Mucosa of gallbladder (tissue), 1 donor: ENCODE measurements around the gene CPEB3. TPM values are rescaled to one million over a fixed set of nuclear protein-coding genes. Genes with fewer than 3 reads are reported as not detected.
"Not testable (repeated sequence)": the region's sequence is repeated elsewhere in the genome, so short reads cannot be mapped to it uniquely, and the experiment has no call there.

Experiments used
- DNase-seq: peaks from one replicate; pipeline ENCODE4 v3.0.0-alpha.2; 2020; ENCODE audit warnings: low spot score
- total RNA-seq: library from RNA; stranded (reverse); gene quantifications from one replicate; pipeline ENCODE4 v1.2.1, GENCODE V29; 2021
- donor health status: DM: no; HTN: no; CAD: no.

CPEB3 gene
- total RNA-seq, 1 donor from 2014 or later, result 9.7 TPM

- no peak for DNase-seq
Observed at GRCh38 chr10:92267343-92267742, 23.5 kb downstream of the CPEB3 start.

GRCh38 chr10:92265687-92266258, 25.1 kb downstream of the CPEB3 start:
- DNase-seq, result no peak

GRCh38 chr10:92264249-92264648, 26.6 kb downstream of the CPEB3 start:
- DNase-seq, result no peak

- no peak for DNase-seq
Observed at GRCh38 chr10:92263396-92263795, 27.5 kb downstream of the CPEB3 start.

GRCh38 chr10:92248566-92248965, 42.3 kb downstream of the CPEB3 start:
- DNase-seq, result no peak

- no peak for DNase-seq
Observed at GRCh38 chr10:92244796-92245195, 46.1 kb downstream of the CPEB3 start.

GRCh38 chr10:92242910-92243671, 47.8 kb downstream of the CPEB3 start:
- DNase-seq, result peak; percentile 60

GRCh38 chr10:92242380-92242779, 48.5 kb downstream of the CPEB3 start:
- no peak for DNase-seq

- DNase-seq, result no peak
Observed at GRCh38 chr10:92241501-92241900, 49.4 kb downstream of the CPEB3 start.

- DNase-seq, result no peak
Observed at GRCh38 chr10:92241158-92241500, 49.7 kb downstream of the CPEB3 start.

- DNase-seq, result peak; percentile 78
Observed at GRCh38 chr10:92240289-92241157, 50.4 kb downstream of the CPEB3 start.

GRCh38 chr10:92239600-92240288, 51.1 kb downstream of the CPEB3 start:
- DNase-seq, result peak; percentile 23

GRCh38 chr10:92239151-92239599, 51.7 kb downstream of the CPEB3 start:
- no peak for DNase-seq

- DNase-seq, result peak; percentile 16
Observed at GRCh38 chr10:92238586-92239098, 52.2 kb downstream of the CPEB3 start.

- DNase-seq, result no peak
Observed at GRCh38 chr10:92238054-92238585, 52.8 kb downstream of the CPEB3 start.

- DNase-seq, result no peak
Observed at GRCh38 chr10:92231196-92231595, 59.7 kb downstream of the CPEB3 start.

GRCh38 chr10:92222603-92223262, 68.1 kb downstream of the CPEB3 start:
- DNase-seq, result no peak

- no peak for DNase-seq
Observed at GRCh38 chr10:92219559-92219958, 71.3 kb downstream of the CPEB3 start.

- DNase-seq, result no peak
Observed at GRCh38 chr10:92218569-92218968, 72.3 kb downstream of the CPEB3 start.

- not testable (repeated sequence) for DNase-seq
Observed at GRCh38 chr10:92216608-92217007, 74.3 kb downstream of the CPEB3 start.

- DNase-seq, result not testable (repeated sequence)
Observed at GRCh38 chr10:92215222-92215621, 75.7 kb downstream of the CPEB3 start.
